NCI-H1105 (cell line): ENCODE results near the gene GREM2.

Experiments
- DNase-seq: peaks from one replicate; lab custom pipeline; 2025; lab: John Stamatoyannopoulos, UW

GREM2 gene

GRCh38 chr1:240457203-240457602, 154.8 kb downstream of the GREM2 start:
- DNase-seq = no peak

GRCh38 chr1:240455228-240455821, 156.6 kb downstream of the GREM2 start:
- no peak for DNase-seq

GRCh38 chr1:240445369-240445768, 166.6 kb downstream of the GREM2 start:
- DNase-seq = no peak

- no peak for DNase-seq
Measured at GRCh38 chr1:240441669-240442068, 170.3 kb downstream of the GREM2 start.
